ENCODE measurements around the gene KCNH1. TPM values are rescaled to one million over a fixed set of nuclear protein-coding genes. Genes with fewer than 3 reads are reported as not detected.

KCNH1 gene
- total RNA-seq, 2 donors from 2014 or later = 3.2 to 3.5 TPM

DNA sequence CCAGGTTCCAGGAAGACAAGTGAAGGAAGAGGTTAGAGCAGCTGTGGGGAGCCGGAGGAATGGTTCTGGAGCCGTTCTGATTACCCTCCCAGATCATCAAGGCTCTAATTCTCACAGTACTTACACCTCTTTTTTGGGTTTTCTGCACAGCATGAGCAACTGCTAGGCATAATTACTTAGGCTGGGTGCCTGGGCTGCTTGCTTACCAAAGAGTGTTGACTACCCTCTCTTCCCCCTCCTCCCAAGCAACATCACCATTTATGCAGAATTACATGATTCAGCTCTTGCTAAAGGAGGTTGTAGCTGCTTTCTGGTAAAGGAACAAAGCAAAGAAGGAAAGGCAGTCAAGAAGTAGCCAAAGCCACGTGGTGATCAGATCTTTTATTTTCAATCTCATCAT lies 397.2 kb downstream of the KCNH1 start:
- H3K9ac ChIP-seq (ENCODE audit: extremely low read depth, low read length, poor library complexity, severe bottlenecking) = no peak overlapping the region
- peaks cover 7% of the 10 kb centered on the region for H3K27me3 Mint-ChIP-seq (ENCODE audit: insufficient read depth)
- no peaks in the 10 kb centered on the region for H3K4me1 ChIP-seq (ENCODE audit: control insufficient read depth, insufficient read depth, low read length)
- WGBS, 2 experiments (ENCODE audit: insufficient coverage in 1 of 2, insufficient read length in 1 of 2) = 55 to 69% methylated on average over 2 to 3 of the region's 3 CpGs
- no peak overlapping the region for H3K27ac Mint-ChIP-seq
- H3K9me3 ChIP-seq (ENCODE audit: control insufficient read depth, low read length) = no peaks in the 10 kb centered on the region
- H3K27ac ChIP-seq (ENCODE audit: low read depth, low read length) = no peak overlapping the region
- no peak overlapping the region for H3K4me3 ChIP-seq (ENCODE audit: low read length)
- no peak for TF ChIP-seq CTCF (conservative IDR thresholded peaks at IDR 0.05)
- peaks cover 2% of the 10 kb centered on the region for H3K4me1 Mint-ChIP-seq
- no peaks in the 10 kb centered on the region for H3K36me3 ChIP-seq (ENCODE audit: control insufficient read depth, insufficient read depth, low read length)
- H3K36me3 Mint-ChIP-seq (ENCODE audit: low read depth) = no peaks in the 10 kb centered on the region
- H3K9me3 Mint-ChIP-seq = no peaks in the 10 kb centered on the region
- peaks cover 5% of the 10 kb centered on the region for H3K27me3 ChIP-seq (ENCODE audit: control insufficient read depth, insufficient read depth, low read length, poor library complexity, severe bottlenecking)
- DNase-seq = no peak
- H3K4me3 Mint-ChIP-seq = no peak overlapping the region

DNA sequence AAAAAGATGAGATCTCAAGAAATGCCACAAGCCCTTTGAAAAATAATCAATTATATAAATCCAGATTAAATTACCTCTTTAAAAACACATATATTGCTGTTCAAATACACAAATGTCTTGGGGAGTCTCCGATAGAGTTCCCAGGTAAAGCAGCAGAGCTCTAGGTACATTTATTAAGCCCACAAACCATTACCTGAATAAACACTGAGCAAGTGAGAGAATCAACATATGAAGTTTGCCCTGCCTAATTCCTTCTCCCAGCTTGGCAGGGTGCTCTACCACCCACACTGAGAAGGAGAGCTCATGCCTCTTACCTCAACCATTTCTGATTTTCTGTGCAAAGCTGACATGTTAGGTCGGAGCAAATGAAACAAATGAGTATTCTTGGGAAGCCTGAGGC lies 402.4 kb downstream of the KCNH1 start:
- Histone ChIP-seq H3K9me3 (ENCODE audit: control insufficient read depth, low read length) (no peaks in the 10 kb centered on the region), H3K4me1 (ENCODE audit: control insufficient read depth, insufficient read depth, low read length) (peaks cover 13% of the 10 kb centered on the region), H3K4me3 (ENCODE audit: low read length) (no peak overlapping the region), H3K27ac (ENCODE audit: low read depth, low read length) (no peak overlapping the region), H3K36me3 (ENCODE audit: control insufficient read depth, insufficient read depth, low read length) (no peaks in the 10 kb centered on the region), H3K27me3 (ENCODE audit: control insufficient read depth, insufficient read depth, low read length, poor library complexity, severe bottlenecking) (no peaks in the 10 kb centered on the region), H3K9ac (ENCODE audit: extremely low read depth, low read length, poor library complexity, severe bottlenecking) (no peak overlapping the region)
- peaks cover 35% of the 10 kb centered on the region for H3K4me1 Mint-ChIP-seq
- no peak for TF ChIP-seq CTCF (conservative IDR thresholded peaks at IDR 0.05)
- WGBS, 2 experiments (ENCODE audit: insufficient coverage in 1 of 2, insufficient read length in 1 of 2) = 92 to 93% methylated on average over 2 of the region's 2 CpGs
- no peaks in the 10 kb centered on the region for H3K36me3 Mint-ChIP-seq (ENCODE audit: low read depth)
- peaks cover 2% of the 10 kb centered on the region for H3K27me3 Mint-ChIP-seq (ENCODE audit: insufficient read depth)
- H3K4me3 Mint-ChIP-seq = no peak overlapping the region
- no peaks in the 10 kb centered on the region for H3K9me3 Mint-ChIP-seq
- DNase-seq = no peak
- H3K27ac Mint-ChIP-seq = no peak overlapping the region

- no peak overlapping the region for H3K27ac ChIP-seq (ENCODE audit: low read depth, low read length)
- DNase-seq = no peak
- peaks cover 2% of the 10 kb centered on the region for H3K27me3 Mint-ChIP-seq (ENCODE audit: insufficient read depth)
- no peak overlapping the region for H3K4me3 ChIP-seq (ENCODE audit: low read length)
- H3K27me3 ChIP-seq (ENCODE audit: control insufficient read depth, insufficient read depth, low read length, poor library complexity, severe bottlenecking) = peaks cover under 1% of the 10 kb centered on the region
- no peak overlapping the region for H3K9ac ChIP-seq (ENCODE audit: extremely low read depth, low read length, poor library complexity, severe bottlenecking)
- no peak for TF ChIP-seq CTCF (conservative IDR thresholded peaks at IDR 0.05)
- H3K36me3 ChIP-seq (ENCODE audit: control insufficient read depth, insufficient read depth, low read length) = no peaks in the 10 kb centered on the region
- no peaks in the 10 kb centered on the region for H3K9me3 ChIP-seq (ENCODE audit: control insufficient read depth, low read length)
- H3K4me1 ChIP-seq (ENCODE audit: control insufficient read depth, insufficient read depth, low read length) = peaks cover 13% of the 10 kb centered on the region
- peaks cover 35% of the 10 kb centered on the region for H3K4me1 Mint-ChIP-seq
- no CpG with 5 or more reads among the region's 2 CpGs for WGBS, 2 experiments (ENCODE audit: insufficient coverage in 1 of 2, insufficient read length in 1 of 2)
- no peak overlapping the region for H3K4me3 Mint-ChIP-seq
- no peaks in the 10 kb centered on the region for H3K9me3 Mint-ChIP-seq
- H3K36me3 Mint-ChIP-seq (ENCODE audit: low read depth) = no peaks in the 10 kb centered on the region
- no peak overlapping the region for H3K27ac Mint-ChIP-seq
Measured at GRCh38 chr1:210731193-210731592, 402.8 kb downstream of the KCNH1 start.

Data from endodermal cell (in vitro differentiated cells).